IMR-90 (cell line): Measurements from ENCODE around the gene MGAT3. TPM values are rescaled to one million over a fixed set of nuclear protein-coding genes. Genes with fewer than 3 reads are reported as not detected.

Experiments
- CEBPB ChIP-seq: IDR thresholded peaks from 2 replicates; pipeline ENCODE4 v1.6.1; 2012; ENCODE audit warnings: low read depth, low read length, improper control_type of control experiment
- CTCF ChIP-seq: conservative IDR thresholded peaks from 2 replicates; pipeline ENCODE4 v1.5.1; 2012; ENCODE audit warnings: mild to moderate bottlenecking, low read depth, low read length, improper control_type of control experiment
- MAZ ChIP-seq: IDR thresholded peaks from 2 replicates; pipeline ENCODE4 v1.6.1; 2012; ENCODE audit warnings: low read depth, mild to moderate bottlenecking, low read length, improper control_type of control experiment, moderate library complexity, borderline replicate concordance
- polyA plus RNA-seq, 3 experiments: library from polyadenylated mRNA; depleted of rRNA; stranded (reverse); fragments of >200 nt; gene quantifications; 2 replicates each; pipeline ENCODE4 v1.2.3, GENCODE V29; 2012; ENCODE audit warnings: low replicate concordance in 1 of 3
- total RNA-seq: library from RNA; depleted of rRNA; stranded (reverse); fragments of >200 nt; gene quantifications from 2 replicates; pipeline ENCODE4 v1.2.3, GENCODE V29; 2012

MGAT3 gene
- total and polyA plus RNA-seq, 2 of the 4 experiments (the other 2 are of a cell fraction), result 0.36 to 1.1 TPM

GRCh38 chr22:39534591-39535356 lies 78.0 kb downstream of the MGAT3 start (continued):
- TF ChIP-seq CTCF, result peak; percentile 93
- no peak for TF ChIP-seq CEBPB
- peak; percentile 49; the same call in 1 of the 2 replicates for TF ChIP-seq MAZ
